ENCODE results near the gene LDLRAD4. TPM values are rescaled to one million over a fixed set of nuclear protein-coding genes. Genes with fewer than 3 reads are reported as not detected.

Gene LDLRAD4
- total RNA-seq, 4 donors from 2014 or later = 2.7 to 22.5 (median 10.8) TPM

DNA sequence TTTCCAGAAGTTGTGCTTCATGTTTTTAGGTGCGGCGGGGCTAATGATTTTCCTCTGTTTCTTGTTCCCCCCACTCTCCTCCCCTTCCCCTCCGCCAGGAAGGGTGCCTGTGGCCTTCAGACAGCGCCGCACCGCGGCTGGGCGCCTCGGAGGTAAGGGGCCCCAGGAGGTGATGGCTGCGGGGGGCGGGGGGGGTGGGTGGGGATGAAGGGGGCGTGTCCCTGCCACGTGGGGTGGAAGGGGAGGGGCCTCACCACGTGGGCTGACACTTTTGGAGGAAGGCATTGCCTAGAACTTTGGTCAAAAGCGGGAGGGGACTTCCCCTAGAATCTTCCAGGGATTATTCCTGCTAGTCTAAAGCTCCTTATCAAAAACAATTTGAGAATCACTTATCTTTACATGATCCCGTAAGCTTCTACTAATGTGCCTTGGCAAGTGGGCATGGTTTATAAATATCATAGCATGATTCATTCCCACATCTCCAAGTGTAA lies 424.7 kb downstream of the LDLRAD4 start:
- H3K4me3 ChIP-seq (ENCODE audit: low read depth, poor library complexity, severe bottlenecking) = no peak overlapping the region
- no peak for TF ChIP-seq POLR2A (IDR thresholded peaks at IDR 0.05)
- TF ChIP-seq, protein P1, sequence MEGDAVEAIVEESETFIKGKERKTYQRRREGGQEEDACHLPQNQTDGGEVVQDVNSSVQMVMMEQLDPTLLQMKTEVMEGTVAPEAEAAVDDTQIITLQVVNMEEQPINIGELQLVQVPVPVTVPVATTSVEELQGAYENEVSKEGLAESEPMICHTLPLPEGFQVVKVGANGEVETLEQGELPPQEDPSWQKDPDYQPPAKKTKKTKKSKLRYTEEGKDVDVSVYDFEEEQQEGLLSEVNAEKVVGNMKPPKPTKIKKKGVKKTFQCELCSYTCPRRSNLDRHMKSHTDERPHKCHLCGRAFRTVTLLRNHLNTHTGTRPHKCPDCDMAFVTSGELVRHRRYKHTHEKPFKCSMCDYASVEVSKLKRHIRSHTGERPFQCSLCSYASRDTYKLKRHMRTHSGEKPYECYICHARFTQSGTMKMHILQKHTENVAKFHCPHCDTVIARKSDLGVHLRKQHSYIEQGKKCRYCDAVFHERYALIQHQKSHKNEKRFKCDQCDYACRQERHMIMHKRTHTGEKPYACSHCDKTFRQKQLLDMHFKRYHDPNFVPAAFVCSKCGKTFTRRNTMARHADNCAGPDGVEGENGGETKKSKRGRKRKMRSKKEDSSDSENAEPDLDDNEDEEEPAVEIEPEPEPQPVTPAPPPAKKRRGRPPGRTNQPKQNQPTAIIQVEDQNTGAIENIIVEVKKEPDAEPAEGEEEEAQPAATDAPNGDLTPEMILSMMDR (IDR thresholded peaks at IDR 0.05) = no peak
- DNase-seq (ENCODE audit: low spot score in 2 of 2) = peak in 1 of 2 donors; percentile 54
- intact Hi-C loops (cut with DNase I; ENCODE audit: low total_unique reads) = no loop called here
- 80% methylated on average over 16 of the region's 16 CpGs for WGBS, 2 donors

DNA sequence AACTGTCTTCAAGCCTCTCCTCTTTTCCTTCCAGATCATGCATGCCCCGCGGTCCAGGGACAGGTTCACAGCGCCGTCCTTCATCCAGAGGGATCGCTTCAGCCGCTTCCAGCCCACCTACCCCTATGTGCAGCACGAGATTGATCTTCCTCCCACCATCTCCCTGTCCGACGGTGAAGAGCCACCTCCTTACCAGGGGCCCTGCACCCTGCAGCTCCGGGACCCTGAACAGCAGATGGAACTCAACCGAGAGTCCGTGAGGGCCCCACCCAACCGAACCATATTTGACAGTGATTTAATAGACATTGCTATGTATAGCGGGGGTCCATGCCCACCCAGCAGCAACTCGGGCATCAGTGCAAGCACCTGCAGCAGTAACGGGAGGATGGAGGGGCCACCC lies 426.5 kb downstream of the LDLRAD4 start:
- H3K4me3 ChIP-seq (ENCODE audit: low read depth, poor library complexity, severe bottlenecking) = no peak overlapping the region
- intact Hi-C loops (cut with DNase I; ENCODE audit: low total_unique reads) = no loop called here
- no peak for TF ChIP-seq POLR2A (IDR thresholded peaks at IDR 0.05)
- TF ChIP-seq, protein P1 (IDR thresholded peaks at IDR 0.05) = no peak
- 91 to 93% methylated on average over 16 of the region's 16 CpGs for WGBS, 2 donors
- peak in 1 of 2 donors; percentile 63 for DNase-seq (ENCODE audit: low spot score in 2 of 2)

DNA sequence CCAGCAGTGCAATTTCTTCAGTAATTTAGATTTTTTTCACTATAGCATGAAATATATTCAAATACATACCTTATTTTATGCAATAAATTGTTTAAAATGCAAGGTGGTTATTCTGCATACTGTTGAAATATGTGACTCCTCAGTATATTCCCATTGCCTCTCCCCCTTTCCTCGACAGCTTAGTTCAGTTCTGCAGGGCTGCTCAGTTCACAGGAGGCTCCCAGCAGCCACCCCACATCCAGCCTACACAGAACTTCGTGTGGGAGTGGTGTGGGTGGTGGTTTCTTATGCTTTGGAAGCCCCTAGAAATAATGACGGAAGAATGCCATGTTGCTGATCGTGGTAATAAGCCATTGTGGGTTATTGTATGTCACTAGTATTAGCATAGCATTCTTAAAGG lies 428.1 kb downstream of the LDLRAD4 start:
- 74 to 80% methylated on average over 4 of the region's 4 CpGs for WGBS, 2 donors
- no peak for TF ChIP-seq POLR2A (IDR thresholded peaks at IDR 0.05)
- TF ChIP-seq, protein P1 (IDR thresholded peaks at IDR 0.05) = no peak
- intact Hi-C loops (cut with DNase I; ENCODE audit: low total_unique reads) = no loop called here
- H3K4me3 ChIP-seq (ENCODE audit: low read depth, poor library complexity, severe bottlenecking) = no peak overlapping the region
- no peak for DNase-seq (ENCODE audit: low spot score in 2 of 2)

DNA sequence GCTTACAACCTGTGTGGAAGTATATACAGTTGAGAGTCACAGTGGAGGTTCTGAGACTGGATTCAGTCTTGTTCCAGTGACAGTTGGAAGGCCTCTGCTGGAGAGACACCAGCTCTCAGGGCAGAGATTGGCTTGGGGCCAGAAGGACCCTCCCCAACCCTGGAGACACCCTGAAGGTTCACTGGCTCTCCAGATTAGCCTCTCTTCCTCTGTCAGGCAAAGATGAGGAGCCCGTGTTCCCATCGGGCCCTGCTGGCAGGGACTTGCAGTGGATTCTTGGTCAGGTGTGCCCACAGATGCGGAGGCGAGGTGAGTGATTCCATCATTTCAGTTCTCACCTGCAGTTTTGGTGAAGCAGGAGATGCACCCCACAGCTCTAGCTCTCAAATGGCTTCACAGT lies 429.2 kb downstream of the LDLRAD4 start:
- DNase-seq (ENCODE audit: low spot score in 2 of 2) = peak in 1 of 2 donors; percentile 67
- TF ChIP-seq, protein P1 (IDR thresholded peaks at IDR 0.05) = no peak
- no peak for TF ChIP-seq POLR2A (IDR thresholded peaks at IDR 0.05)
- H3K4me3 ChIP-seq (ENCODE audit: low read depth, poor library complexity, severe bottlenecking) = no peak overlapping the region
- WGBS, 2 donors = 89 to 100% methylated on average over 4 of the region's 4 CpGs
- intact Hi-C loops (cut with DNase I; ENCODE audit: low total_unique reads) = no loop called here

DNA sequence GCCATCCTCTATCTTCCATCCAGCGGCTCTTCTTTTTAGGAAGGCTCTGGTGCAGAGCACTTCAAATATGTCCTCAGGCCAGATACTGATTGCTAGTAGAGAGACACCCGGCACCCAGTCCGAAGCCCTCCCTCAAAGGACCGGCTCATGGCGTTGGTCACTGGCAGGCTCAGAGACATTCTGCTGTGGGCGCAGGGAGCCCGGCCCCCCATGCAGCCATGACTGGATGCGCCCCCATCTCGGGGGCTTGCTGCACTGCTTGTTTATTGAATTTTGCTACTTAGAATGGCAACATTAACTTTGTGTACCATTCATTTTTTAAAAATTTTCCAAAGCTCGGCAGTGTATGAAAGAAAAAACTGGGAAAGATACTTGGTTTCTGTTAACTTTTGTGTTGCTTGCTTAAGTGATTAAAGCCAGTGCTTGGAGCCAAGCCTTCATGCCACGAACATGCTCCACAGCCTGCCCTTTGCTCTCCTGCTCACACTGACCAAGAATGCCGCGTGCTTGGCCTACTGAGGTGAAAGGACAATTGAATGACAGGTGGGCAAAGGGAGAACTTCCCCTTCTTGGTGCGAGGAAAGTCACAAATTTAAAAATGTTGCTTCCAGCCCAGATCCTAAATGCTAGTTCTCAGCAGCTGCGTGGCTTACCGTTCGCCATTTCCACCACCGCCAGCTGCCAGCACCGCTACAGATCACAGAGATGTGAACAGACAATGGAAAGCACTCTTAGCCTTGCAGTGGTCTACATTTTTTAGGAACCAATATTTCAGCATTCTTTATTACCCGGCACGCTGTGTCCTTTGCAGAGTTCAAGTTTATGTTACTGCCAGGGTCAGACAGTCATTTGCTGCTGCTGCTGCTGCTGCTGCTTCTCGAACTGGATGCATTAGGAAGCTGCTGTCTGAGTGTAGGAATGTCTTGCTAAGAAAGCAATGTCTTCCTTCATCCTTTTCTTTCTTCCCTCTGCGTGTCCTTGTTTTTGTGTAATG lies 431.1 kb downstream of the LDLRAD4 start:
- WGBS, 2 donors = 90 to 92% methylated on average over 23 of the region's 23 CpGs

More for the DNA sequence above, 431.1 kb downstream of the LDLRAD4 start:
- intact Hi-C loops (cut with DNase I; ENCODE audit: low total_unique reads) = no loop called here
- TF ChIP-seq, protein P1 (IDR thresholded peaks at IDR 0.05) = no peak
- no peak for TF ChIP-seq POLR2A (IDR thresholded peaks at IDR 0.05)
- no peak overlapping the region for H3K4me3 ChIP-seq (ENCODE audit: low read depth, poor library complexity, severe bottlenecking)
- peak in 1 of 2 donors; percentile 54 for DNase-seq (ENCODE audit: low spot score in 2 of 2)

All from lower leg skin (tissue), 4 donors.